ENCODE data around the gene TOB1. TPM values are rescaled to one million over a fixed set of nuclear protein-coding genes. Genes with fewer than 3 reads are reported as not detected.

Gene TOB1
- total RNA-seq, 1 experiment from 2014 or later, result 31.6 TPM

GRCh38 chr17:50892101-50892776, 26.1 kb upstream of the TOB1 start:
- Histone ChIP-seq H3K4ac (ENCODE audit: low read depth, low read length) (no peak overlapping the region), H3K27me3 (ENCODE audit: insufficient read depth, low read length) (no peaks in the 10 kb centered on the region), H3K79me1 (ENCODE audit: insufficient read depth, low read depth, low read length, poor library complexity, severe bottlenecking) (no peaks in the 10 kb centered on the region), H4K5ac (ENCODE audit: insufficient read length, low read depth, low read length) (no peak overlapping the region), H4K20me1 (ENCODE audit: control insufficient read depth, insufficient read depth, insufficient read length) (no peaks in the 10 kb centered on the region), H2BK20ac (ENCODE audit: low read depth, low read length, poor library complexity, severe bottlenecking) (no peak overlapping the region), H3K4me1 (ENCODE audit: insufficient read depth, low read length) (peaks cover 7% of the 10 kb centered on the region; the same call in 1 of the 2 replicates), H3K9me3 (ENCODE audit: control insufficient read depth, low read depth, low read length) (no peaks in the 10 kb centered on the region), H3K23ac (ENCODE audit: insufficient read length, low read depth, low read length) (no peak overlapping the region), H2AK5ac (ENCODE audit: insufficient read length, low read length) (no peak overlapping the region), H3K9ac (ENCODE audit: extremely low read depth, insufficient read length, low read length) (no peak overlapping the region), H3K27ac (ENCODE audit: insufficient read length, low read depth, low read length) (no peak overlapping the region), H2BK15ac (ENCODE audit: low read depth, low read length) (no peak overlapping the region), H3K23me2 (ENCODE audit: insufficient read length, low read depth, low read length, poor library complexity, severe bottlenecking) (no peaks in the 10 kb centered on the region), H3K4me2 (ENCODE audit: insufficient read depth, insufficient read length, low read length) (no peak overlapping the region), H2BK12ac (ENCODE audit: insufficient read length, low read depth, low read length) (no peak overlapping the region), H3T11ph (ENCODE audit: low read length) (no peak overlapping the region), H4K91ac (ENCODE audit: insufficient read length, low read depth, low read length) (no peak overlapping the region), H2BK5ac (ENCODE audit: insufficient read length, low read length) (no peak overlapping the region), H3K14ac (ENCODE audit: insufficient read depth, low read length) (no peak overlapping the region), H4K8ac (replicated peaks; ENCODE audit: insufficient read length, low read depth, low read length) (no peak overlapping the region), H3K18ac (ENCODE audit: insufficient read length, low read depth, low read length) (no peak overlapping the region), H3K79me2 (ENCODE audit: insufficient read depth, low read length) (no peaks in the 10 kb centered on the region), H3K56ac (ENCODE audit: insufficient read length, low read depth, low read length) (no peak overlapping the region), H2AFZ (ENCODE audit: low read length) (no peak overlapping the region), H2BK120ac (ENCODE audit: low read depth, low read length, poor library complexity, severe bottlenecking) (no peak overlapping the region)
- Mint-ChIP-seq H3K27me3 (ENCODE audit: low read depth) (no peaks in the 10 kb centered on the region), H3K4me1 (peaks cover 37 to 39% of the 10 kb centered on the region in 2 experiments), H3K4me3 (no peak overlapping the region), H3K27ac (no peak overlapping the region), H3K9me3 (no peaks in the 10 kb centered on the region), H3K36me3 (ENCODE audit: insufficient read depth in 1 of 3, low read depth in 3 of 3) (no peaks in the 10 kb centered on the region)
- DNase-seq, result no peak
- no peak for TF ChIP-seq CTCF (conservative IDR thresholded peaks at IDR 0.05)
- no CpG with 5 or more reads among the region's 10 CpGs for WGBS (ENCODE audit: extremely low coverage, insufficient read length, low lambda C conversion rate)

Measured in H9 (cell line).